Kidney (tissue), 14 donors: Measurements from ENCODE around the gene HOXB6. TPM values are rescaled to one million over a fixed set of nuclear protein-coding genes. Genes with fewer than 3 reads are reported as not detected.
A peak's percentile ranks its signal among the peaks of the same experiment; 100 is the strongest.

Experiments used
- DNase-seq, 5 donors: peaks; one replicate each; pipeline ENCODE4 v3.0.0-alpha.2; 2013 to 2020
- FAIRE-seq: peaks from 2 replicates; lab custom pipeline; 2012; peaks lifted over from hg19 to GRCh38; lab: Jason Lieb, UNC
- H3K27ac ChIP-seq, 2 donors: one replicate each; pipeline ENCODE4 v1.7.0; 2013; ENCODE audit warnings: low read depth in 2 of 2, low read length in 2 of 2, inconsistent platforms in 1 of 2
- H3K27me3 ChIP-seq: one replicate; pipeline ENCODE4 v1.7.1; 2013; ENCODE audit warnings: low read length, inconsistent platforms; ENCODE audit not compliant: control insufficient read depth, insufficient read depth
- H3K36me3 ChIP-seq, 3 donors: one replicate each; pipeline versions ENCODE4 v1.7.0 to v1.7.1; 2013; ENCODE audit warnings: low read length in 3 of 3, control low read depth in 1 of 3, inconsistent platforms in 1 of 3; ENCODE audit not compliant: insufficient read depth in 3 of 3, control insufficient read depth in 2 of 3
- H3K4me1 ChIP-seq, 3 donors: one replicate each; pipeline versions ENCODE4 v1.7.0 to v1.7.1; 2013; ENCODE audit warnings: low read length in 3 of 3, inconsistent platforms in 1 of 3, low read depth in 1 of 3; ENCODE audit not compliant: control insufficient read depth in 2 of 3, insufficient read depth in 2 of 3
- H3K4me3 ChIP-seq, 3 donors: one replicate each; pipeline versions ENCODE4 v1.7.0 to v1.8.1; 2013; ENCODE audit warnings: low read length in 3 of 3, control low read depth in 1 of 3, inconsistent platforms in 1 of 3
- H3K9ac ChIP-seq, 3 donors: one replicate each; pipeline versions ENCODE4 v1.7.0 to v1.7.1; 2013; ENCODE audit warnings: low read length in 3 of 3, control low read depth in 1 of 3, inconsistent platforms in 1 of 3
- H3K9me3 ChIP-seq, 3 donors: one replicate each; pipeline versions ENCODE4 v1.7.0 to v1.7.1; 2013; ENCODE audit warnings: low read length in 3 of 3, control low read depth in 1 of 3, inconsistent platforms in 1 of 3; ENCODE audit not compliant: control insufficient read depth in 2 of 3, insufficient read depth in 1 of 3
- CTCF ChIP-seq: IDR thresholded peaks from 3 replicates; pipeline ENCODE4 v1.5.1; 2012; ENCODE audit warnings: mild to moderate bottlenecking, moderate library complexity, borderline replicate concordance; ENCODE audit not compliant: insufficient read depth; ENCODE audit errors: extremely low read depth
- intact Hi-C: fragments of 100-400 bp; cut with DNase I; formaldehyde crosslinking; loops from one replicate; pipeline ENCODE4 v1.11.1; 2022
- polyA plus RNA-seq: library from polyadenylated mRNA; stranded (reverse); fragments of 350-450 nt; fragmentation: Illumina TruSeq; extraction: RNeasy Lipid Tissue Mini Kit (QIAGEN cat#74804); gene quantifications from one replicate; pipeline ENCODE4 v1.2.3, GENCODE V29; 2014; ENCODE audit warnings: low read depth, low replicate concordance; ENCODE audit not compliant: insufficient read depth
- total RNA-seq: library from RNA; stranded (reverse); fragmentation: NEBNext Ultra II Directional; extraction: Animal tissue kit (Norgen Biotek cat#: 25700); gene quantifications from one replicate; pipeline ENCODE4 v1.2.1, GENCODE V29; 2021
- donor health status: control.
- donor health status: control.
- donor health status: control.
- donor health status: control.
- donor health status: control.
- donor health status: DM: yes; HTN: yes; CAD: no.
- donor health status: Normal renal cell carcinoma (clear cell type).

The HOXB6 gene
- total and polyA plus RNA-seq, 2 donors from 2014 or later = 44.0 to 90.2 TPM

- intact Hi-C loops = loop anchor here (5.0 kb wide), 1 partner anchor 35 kb away; no protein-coding TSS in a partner anchor
- TF ChIP-seq CTCF = no peak
- peak; percentile 82 to 99 (median 98) for DNase-seq
- Histone ChIP-seq H3K9ac (peak overlapping the region; percentile 15 to 75 (median 39)), H3K4me3 (peak overlapping the region; percentile 51 to 77 (median 55)), H3K36me3 (no peaks in the 10 kb centered on the region), H3K9me3 (no peaks in the 10 kb centered on the region), H3K27ac (peak overlapping the region; percentile 91 to 97), H3K4me1 (peaks cover under 1 to 21% (median 5%) of the 10 kb centered on the region in 3 donors), H3K27me3 (no peaks in the 10 kb centered on the region)
- FAIRE-seq = no peak
These were observed 27.3 kb downstream of the HOXB6 start for GRCh38 chr17:48577330-48577945.

- intact Hi-C loops = loop anchor here (5.0 kb wide), 1 partner anchor 34 kb away; no protein-coding TSS in a partner anchor
- H3K9me3 ChIP-seq = no peaks in the 10 kb centered on the region
- peak overlapping the region; percentile 51 to 77 (median 55) for H3K4me3 ChIP-seq
- H3K4me1 ChIP-seq = peaks cover 6 to 23% (median 9%) of the 10 kb centered on the region in 3 donors
- H3K27ac ChIP-seq = peak overlapping the region; percentile 91 to 97
- TF ChIP-seq CTCF = no peak
- FAIRE-seq (no peak), DNase-seq (peak in 4 of 5 donors; percentile 71 to 87 (median 82))
- no peaks in the 10 kb centered on the region for H3K36me3 ChIP-seq
- H3K27me3 ChIP-seq = no peaks in the 10 kb centered on the region
- H3K9ac ChIP-seq = peak overlapping the region; percentile 33 to 82 (median 39)
These were observed 28.1 kb downstream of the HOXB6 start for GRCh38 chr17:48576479-48577309.

- Histone ChIP-seq H3K9me3 (no peaks in the 10 kb centered on the region), H3K9ac (peak overlapping the region; percentile 10 to 82 (median 18)), H3K36me3 (no peaks in the 10 kb centered on the region), H3K4me1 (peaks cover 6 to 24% (median 11%) of the 10 kb centered on the region in 3 donors), H3K4me3 (peak overlapping the region in 2 of 3 donors; percentile 38 to 50), H3K27me3 (no peaks in the 10 kb centered on the region), H3K27ac (peak overlapping the region; percentile 91 to 97)
- intact Hi-C loops = loop anchor here (5.0 kb wide), 1 partner anchor 34 kb away; no protein-coding TSS in a partner anchor
- no peak for TF ChIP-seq CTCF
- FAIRE-seq (no peak), DNase-seq (peak in 1 of 5 donors; percentile 30)
These were observed 28.9 kb downstream of the HOXB6 start for GRCh38 chr17:48575673-48576478.
